Glutamatergic neuron (in vitro differentiated cells): ENCODE data around the gene PLBD1. TPM values are rescaled to one million over a fixed set of nuclear protein-coding genes. Genes with fewer than 3 reads are reported as not detected.

Experiments
- DNase-seq: peaks from one replicate; pipeline ENCODE4 v3.0.0; 2022
- H3K27ac Mint-ChIP-seq: one replicate; pipeline ENCODE4 v1.8.0; 2020; ENCODE audit warnings: mild to moderate bottlenecking, mixed read lengths, inconsistent platforms; ENCODE audit not compliant: unreplicated experiment
- H3K27me3 Mint-ChIP-seq: one replicate; pipeline ENCODE4 v1.8.0; 2020; ENCODE audit warnings: mild to moderate bottlenecking, moderate library complexity, mixed read lengths, inconsistent platforms; ENCODE audit not compliant: unreplicated experiment
- H3K36me3 Mint-ChIP-seq: one replicate; pipeline ENCODE4 v1.8.0; 2020; ENCODE audit warnings: mild to moderate bottlenecking, mixed read lengths, inconsistent platforms; ENCODE audit not compliant: unreplicated experiment
- H3K4me1 Mint-ChIP-seq: one replicate; pipeline ENCODE4 v1.8.0; 2020; ENCODE audit warnings: mild to moderate bottlenecking, low read depth, mixed read lengths, inconsistent platforms; ENCODE audit not compliant: unreplicated experiment
- H3K4me3 Mint-ChIP-seq: one replicate; pipeline ENCODE4 v1.8.0; 2020; ENCODE audit warnings: mild to moderate bottlenecking, mixed read lengths, inconsistent platforms; ENCODE audit not compliant: unreplicated experiment
- H3K9me3 Mint-ChIP-seq: one replicate; pipeline ENCODE4 v1.8.0; 2020; ENCODE audit warnings: mild to moderate bottlenecking, moderate library complexity, mixed read lengths, inconsistent platforms; ENCODE audit not compliant: unreplicated experiment
- total RNA-seq: library from RNA; stranded (reverse); fragmentation: NEBNext Ultra II Directional; extraction: Animal tissue kit (Norgen Biotek cat#: 25700); gene quantifications from one replicate; pipeline ENCODE4 v1.2.1, GENCODE V29; 2021; ENCODE audit not compliant: unreplicated experiment
- TF ChIP-seq, protein P1 (sequence below): fragments of 200-600 bp; sonication (generic); IDR thresholded peaks from one replicate; pipeline ENCODE4 v1.5.0; 2021; ENCODE audit not compliant: partially characterized antibody, unreplicated experiment

PLBD1 gene
- total RNA-seq, 1 donor from 2014 or later: 0.32 TPM

DNA sequence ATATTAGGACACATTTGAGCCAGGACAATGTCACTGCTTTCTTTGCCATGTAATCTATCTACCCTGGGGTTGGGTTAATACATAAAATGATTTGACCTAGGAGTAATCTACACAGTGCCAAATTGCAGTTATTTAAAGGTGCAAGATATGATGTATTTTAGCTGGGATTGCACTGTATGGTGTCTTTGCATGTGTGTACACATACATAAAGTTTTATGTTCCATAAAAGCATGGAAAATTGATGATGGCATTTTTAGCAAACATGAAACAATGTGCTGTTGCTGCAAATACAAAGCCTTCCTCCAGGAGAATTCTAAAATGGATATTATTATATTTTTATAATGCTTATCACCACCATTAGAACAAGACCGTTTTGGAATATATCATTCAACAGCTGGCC is 24.0 kb upstream of the PLBD1 start:
- H3K27ac Mint-ChIP-seq: no peak overlapping the region
- H3K27me3 Mint-ChIP-seq: no peaks in the 10 kb centered on the region
- no peak for DNase-seq
- H3K36me3 Mint-ChIP-seq: no peaks in the 10 kb centered on the region
- H3K4me1 Mint-ChIP-seq: no peaks in the 10 kb centered on the region
- H3K4me3 Mint-ChIP-seq: no peak overlapping the region
- peaks cover 2% of the 10 kb centered on the region for H3K9me3 Mint-ChIP-seq
- TF ChIP-seq, protein P1, sequence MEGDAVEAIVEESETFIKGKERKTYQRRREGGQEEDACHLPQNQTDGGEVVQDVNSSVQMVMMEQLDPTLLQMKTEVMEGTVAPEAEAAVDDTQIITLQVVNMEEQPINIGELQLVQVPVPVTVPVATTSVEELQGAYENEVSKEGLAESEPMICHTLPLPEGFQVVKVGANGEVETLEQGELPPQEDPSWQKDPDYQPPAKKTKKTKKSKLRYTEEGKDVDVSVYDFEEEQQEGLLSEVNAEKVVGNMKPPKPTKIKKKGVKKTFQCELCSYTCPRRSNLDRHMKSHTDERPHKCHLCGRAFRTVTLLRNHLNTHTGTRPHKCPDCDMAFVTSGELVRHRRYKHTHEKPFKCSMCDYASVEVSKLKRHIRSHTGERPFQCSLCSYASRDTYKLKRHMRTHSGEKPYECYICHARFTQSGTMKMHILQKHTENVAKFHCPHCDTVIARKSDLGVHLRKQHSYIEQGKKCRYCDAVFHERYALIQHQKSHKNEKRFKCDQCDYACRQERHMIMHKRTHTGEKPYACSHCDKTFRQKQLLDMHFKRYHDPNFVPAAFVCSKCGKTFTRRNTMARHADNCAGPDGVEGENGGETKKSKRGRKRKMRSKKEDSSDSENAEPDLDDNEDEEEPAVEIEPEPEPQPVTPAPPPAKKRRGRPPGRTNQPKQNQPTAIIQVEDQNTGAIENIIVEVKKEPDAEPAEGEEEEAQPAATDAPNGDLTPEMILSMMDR: no peak

DNA sequence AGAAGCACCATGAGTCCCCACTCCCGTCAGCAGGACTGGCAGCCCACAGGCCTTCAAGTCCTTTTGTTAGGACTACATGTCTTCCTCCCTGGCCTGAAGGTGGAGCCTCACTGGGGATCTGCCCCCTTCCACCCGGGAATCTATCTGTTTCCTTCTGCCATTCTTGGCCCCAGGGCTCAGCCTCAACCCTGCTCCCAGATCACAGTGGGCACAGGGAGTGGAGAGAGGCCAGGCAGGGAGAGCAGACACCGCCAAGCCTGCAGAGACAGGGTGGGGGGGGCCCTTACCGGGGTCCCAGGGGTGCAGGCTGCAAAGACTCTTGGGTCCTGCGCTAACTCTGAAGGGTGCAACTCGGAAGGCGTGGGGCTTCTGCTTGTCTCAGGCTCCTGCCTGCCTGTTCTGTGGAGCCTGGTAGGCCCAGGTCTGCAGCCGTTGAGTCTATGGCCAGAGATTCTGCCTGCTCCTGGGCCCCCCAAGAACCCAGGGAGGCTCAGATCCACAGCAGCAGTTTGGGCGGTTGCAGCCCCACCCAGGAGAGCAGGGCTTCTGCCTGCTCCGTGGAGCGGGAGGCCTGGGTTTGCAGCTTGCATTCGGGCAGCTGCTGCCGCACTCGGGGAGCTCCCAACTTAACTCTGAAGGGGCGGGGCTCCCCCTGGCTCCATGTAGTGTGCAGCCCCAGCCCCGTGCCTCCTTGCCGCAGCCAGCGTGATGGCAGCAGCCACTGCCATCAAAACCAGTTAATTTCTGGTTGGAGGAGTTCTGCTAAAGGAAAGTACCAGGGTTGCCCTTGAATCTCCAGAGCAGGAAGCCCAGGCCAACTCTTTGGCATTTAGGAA is 21.7 kb upstream of the PLBD1 start:
- Mint-ChIP-seq H3K27ac (no peak overlapping the region), H3K9me3 (peaks cover 2% of the 10 kb centered on the region), H3K27me3 (no peaks in the 10 kb centered on the region), H3K4me3 (no peak overlapping the region), H3K4me1 (no peaks in the 10 kb centered on the region), H3K36me3 (no peaks in the 10 kb centered on the region)
- no peak for DNase-seq
- TF ChIP-seq, protein P1: no peak

DNA sequence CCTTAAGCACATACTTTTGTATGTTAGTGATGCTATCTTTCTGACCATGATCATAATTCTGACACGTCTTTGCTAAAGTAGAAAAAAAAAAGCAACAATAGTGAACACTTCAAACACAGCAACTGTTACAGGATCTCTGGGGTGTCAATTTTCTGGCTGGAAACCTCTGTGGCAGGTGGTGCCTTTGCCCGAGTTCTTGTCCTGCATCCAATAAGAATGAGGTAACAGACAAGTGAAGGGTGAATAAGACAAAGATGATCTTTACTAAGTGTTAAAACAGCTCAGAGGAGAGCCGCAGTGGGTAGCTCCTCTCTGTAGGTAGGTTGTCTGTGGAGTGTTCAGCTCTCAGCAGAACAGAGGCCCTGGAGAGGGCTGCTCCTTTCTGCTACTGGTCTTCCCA is 20.9 kb upstream of the PLBD1 start:
- Mint-ChIP-seq H3K4me3 (no peak overlapping the region), H3K4me1 (no peaks in the 10 kb centered on the region), H3K9me3 (no peaks in the 10 kb centered on the region), H3K36me3 (no peaks in the 10 kb centered on the region), H3K27me3 (no peaks in the 10 kb centered on the region), H3K27ac (no peak overlapping the region)
- TF ChIP-seq, protein P1: no peak
- no peak for DNase-seq

DNA sequence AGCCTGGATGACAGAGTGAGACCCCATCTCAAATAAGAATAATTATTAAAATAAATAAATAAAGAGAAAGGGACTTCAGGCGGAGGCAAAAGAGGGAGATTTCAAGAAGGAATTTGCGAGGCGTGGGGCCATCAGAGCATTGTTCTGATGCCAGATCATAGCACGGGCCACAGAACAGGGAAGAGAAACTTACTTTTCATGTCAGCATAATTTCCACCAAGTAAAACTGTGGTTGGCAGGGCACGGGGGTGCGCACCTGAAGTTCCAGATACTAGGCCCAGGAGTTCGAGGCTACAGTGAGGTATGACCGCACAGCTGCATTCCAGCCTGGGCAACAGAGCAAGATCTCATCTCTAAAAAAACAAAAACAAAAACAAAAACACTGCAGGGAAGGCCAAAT is 11.0 kb upstream of the PLBD1 start:
- no peaks in the 10 kb centered on the region for H3K27me3 Mint-ChIP-seq
- H3K4me3 Mint-ChIP-seq: no peak overlapping the region
- no peaks in the 10 kb centered on the region for H3K36me3 Mint-ChIP-seq
- TF ChIP-seq, protein P1: no peak
- DNase-seq: no peak
- H3K9me3 Mint-ChIP-seq: no peaks in the 10 kb centered on the region
- no peak overlapping the region for H3K27ac Mint-ChIP-seq
- no peaks in the 10 kb centered on the region for H3K4me1 Mint-ChIP-seq

DNA sequence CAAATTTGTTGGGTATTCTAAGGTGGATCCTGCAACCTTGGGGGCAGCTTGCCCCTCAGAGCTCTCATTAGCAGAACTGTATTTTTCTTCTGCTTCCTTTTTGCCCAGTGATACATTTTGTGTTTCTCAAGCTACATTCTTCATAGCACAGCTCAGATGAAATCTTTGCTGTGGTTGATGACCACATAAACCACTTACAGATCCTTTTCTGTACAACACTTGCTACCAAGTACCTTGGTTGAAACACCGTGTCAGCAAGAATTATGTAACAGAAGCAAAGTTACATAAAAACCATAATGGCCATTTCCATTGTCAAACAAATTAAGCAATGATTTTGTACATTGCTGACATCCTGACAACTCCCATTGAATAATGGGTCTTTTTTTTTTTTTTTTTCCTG is 9.7 kb upstream of the PLBD1 start:
- Mint-ChIP-seq H3K9me3 (no peaks in the 10 kb centered on the region), H3K4me1 (no peaks in the 10 kb centered on the region), H3K4me3 (no peak overlapping the region), H3K27me3 (no peaks in the 10 kb centered on the region), H3K36me3 (no peaks in the 10 kb centered on the region), H3K27ac (no peak overlapping the region)
- no peak for DNase-seq
- TF ChIP-seq, protein P1: no peak
